SIG-M5 (cell line): ENCODE results near the gene CD28.

Experiments used
- DNase-seq: peaks from one replicate; lab custom pipeline; 2025; lab: John Stamatoyannopoulos, UW

The CD28 gene

DNA sequence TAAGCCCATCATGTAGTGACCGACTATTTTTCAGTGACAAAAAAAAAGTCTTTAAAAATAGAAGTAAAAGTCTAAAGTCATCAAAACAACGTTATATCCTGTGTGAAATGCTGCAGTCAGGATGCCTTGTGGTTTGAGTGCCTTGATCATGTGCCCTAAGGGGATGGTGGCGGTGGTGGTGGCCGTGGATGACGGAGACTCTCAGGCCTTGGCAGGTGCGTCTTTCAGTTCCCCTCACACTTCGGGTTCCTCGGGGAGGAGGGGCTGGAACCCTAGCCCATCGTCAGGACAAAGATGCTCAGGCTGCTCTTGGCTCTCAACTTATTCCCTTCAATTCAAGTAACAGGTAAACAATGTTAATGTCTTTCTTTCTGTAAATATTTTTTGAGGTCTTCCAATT is at the start of gene CD28:
TSS of gene CD28 (plus strand) at position 237 of the 400 bp plus-strand sequence. CDS start at position 295, 58 bp downstream.
- no peak for DNase-seq

DNA sequence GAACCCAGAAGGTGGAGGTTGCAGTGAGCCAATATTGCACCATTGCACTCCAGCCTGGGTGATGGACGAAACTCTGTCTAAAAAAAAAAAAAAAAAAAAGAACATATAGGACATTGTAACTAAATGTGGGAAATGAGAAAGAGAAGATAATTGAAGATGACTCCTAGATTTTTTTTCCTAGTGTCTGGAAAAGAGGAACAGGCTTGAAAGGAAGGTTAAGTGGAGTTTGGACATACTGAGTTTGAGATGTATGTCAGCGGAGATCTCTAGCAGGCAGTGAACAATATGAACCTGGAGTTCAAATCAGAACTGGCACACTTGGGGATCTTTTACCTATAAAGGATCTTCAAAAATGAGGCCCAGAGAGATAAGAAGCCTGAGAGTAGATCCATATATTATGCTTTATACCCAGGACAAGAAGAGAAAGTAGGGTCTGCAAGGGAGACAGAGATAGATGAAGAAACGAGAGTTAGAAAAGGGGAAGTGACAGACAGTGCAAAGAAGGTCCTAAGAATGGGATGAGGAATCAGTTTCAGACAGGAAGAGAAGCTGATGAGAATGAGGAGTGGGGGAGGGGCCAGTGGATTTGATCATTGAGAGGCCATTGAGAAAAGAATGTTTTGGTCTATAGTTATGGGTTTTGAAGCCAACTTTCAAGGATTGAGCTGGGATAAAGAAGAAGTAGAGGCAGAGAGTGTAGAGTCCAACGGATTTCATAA is 46.9 kb upstream of the CD28 start:
- DNase-seq = peak; percentile 92

DNA sequence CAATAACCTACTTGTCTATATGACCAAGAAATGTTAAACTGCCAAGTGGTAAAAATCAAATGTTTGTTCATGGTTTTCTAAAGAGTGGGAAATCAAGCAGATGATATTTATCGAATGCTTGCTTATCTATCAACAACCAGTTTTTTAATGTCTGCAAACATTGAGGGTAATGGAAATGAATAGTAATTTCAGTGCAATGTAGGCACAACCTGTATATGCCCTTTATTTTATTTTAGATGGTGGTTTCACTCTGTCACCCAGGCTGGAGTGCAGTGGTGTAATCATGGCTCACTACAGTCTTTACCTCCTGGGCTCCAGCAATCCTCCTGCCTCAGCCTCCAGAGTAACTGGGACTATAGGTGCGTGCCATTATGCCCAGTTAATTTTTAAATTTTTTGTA is 46.0 kb upstream of the CD28 start:
- DNase-seq = no peak

DNA sequence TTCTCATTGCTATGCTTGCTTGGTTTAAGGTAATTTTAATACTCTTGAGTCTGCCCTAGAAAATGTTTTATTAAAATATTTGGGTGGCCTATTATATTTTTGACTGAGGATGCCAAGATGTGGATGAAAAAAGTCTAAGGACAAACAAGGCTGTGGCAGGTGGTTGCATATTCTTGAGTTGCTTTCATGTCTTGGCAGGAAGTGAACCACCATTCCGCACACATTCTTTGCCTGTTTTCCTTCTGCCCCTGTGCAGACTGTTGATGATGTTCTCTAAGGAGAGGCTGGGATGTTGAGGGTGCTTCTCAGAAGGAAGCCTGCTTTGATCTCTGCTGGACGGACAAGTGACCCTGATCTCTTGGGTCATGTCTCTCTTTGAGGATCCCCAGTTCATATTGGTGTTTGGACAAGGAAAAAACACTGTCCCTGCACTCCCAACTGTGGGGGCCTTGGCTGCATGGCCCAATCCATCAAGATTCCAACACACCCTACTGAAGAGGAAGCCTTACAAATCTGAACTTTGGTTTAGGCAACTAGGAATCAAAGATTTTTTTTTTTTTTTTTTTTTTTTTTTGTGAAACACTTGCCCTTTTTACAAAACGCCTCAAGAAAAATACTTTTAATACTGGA is 45.0 kb upstream of the CD28 start:
- no peak for DNase-seq

DNA sequence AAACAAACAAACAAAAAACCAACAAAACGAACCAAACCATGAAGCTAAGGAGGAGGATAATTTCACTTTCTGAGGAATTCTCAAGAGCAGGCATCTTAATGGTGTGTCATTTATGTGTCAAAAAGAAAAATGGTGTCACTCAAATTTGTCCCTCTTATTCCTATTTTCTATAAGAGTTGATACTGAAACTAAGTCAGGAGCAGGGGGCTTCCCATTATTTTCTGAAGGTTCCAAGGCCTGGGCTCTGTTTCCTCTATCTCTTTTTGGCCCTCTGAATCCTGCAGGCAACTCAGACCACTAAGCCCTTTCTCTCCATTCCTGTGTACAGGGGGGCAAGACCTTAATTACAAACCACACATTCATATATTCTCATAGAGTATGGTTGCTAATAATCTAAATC is 44.0 kb upstream of the CD28 start:
- no peak for DNase-seq

DNA sequence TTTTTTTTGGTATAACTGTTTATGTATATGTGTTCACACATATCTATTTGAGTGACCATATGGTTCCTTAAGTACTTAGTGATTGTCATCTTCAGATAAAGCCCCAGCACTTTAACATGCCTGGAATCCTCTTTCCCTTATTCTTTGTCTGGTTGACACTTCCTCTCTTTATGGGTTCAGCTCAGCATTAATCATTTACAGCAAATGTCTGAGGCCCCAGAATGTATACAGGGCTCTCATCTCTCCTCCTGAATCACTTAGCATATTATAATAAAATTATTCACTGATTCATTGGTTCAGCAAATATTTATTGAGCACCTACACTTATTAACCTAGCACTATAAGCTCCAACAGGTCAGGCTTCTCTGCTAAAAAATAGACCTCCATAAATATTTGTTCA is 43.5 kb upstream of the CD28 start:
- DNase-seq = no peak

DNA sequence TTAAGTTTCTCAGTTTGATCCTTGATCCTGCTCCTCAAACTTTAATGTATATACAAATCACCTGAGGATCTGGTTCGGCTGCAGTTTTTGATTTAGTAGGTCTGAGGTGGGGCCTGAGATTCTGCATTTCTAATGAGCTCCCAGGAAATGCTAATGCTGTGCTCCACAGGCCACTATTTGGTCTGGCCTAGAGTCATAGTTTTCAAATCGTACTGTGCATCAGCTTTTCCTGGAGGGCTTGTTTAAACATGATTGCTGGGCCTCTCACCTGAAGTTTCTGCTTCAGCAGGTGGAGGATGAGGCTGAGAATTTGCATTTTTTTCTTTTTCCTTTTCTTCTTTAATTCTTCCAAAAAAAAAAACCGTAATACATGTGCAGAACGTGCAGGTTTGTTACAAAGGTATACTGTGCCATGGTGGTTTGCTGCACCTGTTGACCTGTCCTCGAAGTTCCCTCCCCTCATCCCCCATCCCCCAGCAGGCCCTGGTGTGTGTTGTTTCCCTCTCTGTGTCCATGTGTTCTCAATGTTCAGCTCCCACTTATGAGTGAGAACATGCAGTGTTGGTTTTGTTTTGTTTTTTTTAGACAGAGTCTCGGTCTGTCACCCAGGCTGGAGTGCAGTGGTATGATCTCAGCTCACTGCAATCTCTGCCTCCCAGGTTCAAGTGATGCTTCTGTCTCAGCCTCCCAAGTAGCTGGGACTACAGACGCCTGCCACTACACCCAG is 42.2 kb upstream of the CD28 start:
- DNase-seq = no peak

DNA sequence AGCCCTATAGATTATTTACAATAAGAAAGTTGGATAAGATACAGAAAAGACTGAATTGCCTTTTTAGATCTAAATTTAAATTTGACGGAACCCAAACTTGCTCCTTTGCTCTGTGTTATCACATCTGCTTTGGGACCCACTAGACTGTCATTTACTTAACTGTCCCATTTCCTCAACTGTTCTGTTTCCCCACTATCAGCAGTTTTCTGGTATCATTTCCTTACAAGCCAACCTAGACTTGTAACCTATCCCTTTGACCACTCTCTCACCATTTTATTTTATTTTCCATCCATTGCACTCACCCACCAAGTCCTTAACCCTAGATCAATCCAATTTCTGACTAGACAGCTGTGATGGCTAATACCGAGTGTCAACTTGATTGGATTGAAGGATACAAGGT is 38.6 kb upstream of the CD28 start:
- DNase-seq = no peak

DNA sequence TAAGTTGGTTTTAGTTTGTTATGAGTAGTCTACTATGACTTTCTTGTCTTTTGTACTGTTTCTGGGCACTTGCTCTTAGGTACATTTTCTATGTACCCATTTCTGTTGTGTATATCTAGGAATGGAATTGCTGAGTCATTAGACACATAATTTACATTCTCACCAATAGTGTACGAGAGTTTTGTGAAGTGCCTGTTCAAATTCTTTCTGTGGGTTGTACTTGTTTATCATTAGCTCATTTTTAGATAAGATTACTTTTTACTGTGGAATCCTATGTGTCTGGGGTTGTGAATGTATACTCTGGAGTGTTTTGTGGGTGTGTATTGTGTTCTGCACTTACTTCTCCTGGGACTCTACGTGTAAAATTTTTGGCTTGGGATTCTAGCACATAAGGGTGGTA is 36.6 kb upstream of the CD28 start:
- no peak for DNase-seq

DNA sequence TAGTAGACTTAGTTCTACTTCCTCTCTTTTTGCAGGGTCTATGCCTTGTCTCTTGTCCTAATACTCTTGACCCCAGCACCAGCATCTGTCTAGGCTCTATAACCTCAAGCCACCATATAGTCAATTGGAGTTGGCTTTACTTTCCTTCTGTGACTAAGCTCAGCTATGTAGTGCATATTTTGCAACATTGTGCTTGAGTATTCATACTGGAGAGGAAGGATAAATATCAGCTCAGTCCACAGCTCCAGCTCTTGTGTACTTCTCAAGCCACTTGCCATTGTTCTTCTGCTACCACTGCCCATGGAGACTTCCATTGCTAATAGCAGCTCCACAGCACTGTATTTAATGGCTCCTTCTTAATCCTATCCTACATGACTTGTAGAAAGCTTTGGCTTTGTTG is 35.5 kb upstream of the CD28 start:
- no peak for DNase-seq

DNA sequence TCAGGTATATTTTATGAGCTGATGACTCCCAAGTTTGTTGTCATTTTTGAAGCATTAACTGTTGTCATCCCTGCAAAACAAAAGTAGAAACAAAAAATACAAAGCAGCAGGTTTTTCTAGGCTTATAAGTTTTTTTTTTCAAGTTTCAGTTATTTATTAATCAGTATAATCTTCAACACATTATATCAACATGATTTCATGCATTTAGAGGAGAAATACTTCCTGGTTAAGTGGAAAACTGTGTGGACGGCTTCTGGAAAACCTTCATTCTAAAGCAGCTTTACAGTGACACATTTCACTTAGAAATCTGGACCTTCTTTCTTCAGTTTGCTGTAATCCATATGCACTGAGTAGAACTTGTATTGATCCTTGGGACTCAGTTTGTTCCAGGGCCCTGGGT is 34.6 kb upstream of the CD28 start:
- no peak for DNase-seq

DNA sequence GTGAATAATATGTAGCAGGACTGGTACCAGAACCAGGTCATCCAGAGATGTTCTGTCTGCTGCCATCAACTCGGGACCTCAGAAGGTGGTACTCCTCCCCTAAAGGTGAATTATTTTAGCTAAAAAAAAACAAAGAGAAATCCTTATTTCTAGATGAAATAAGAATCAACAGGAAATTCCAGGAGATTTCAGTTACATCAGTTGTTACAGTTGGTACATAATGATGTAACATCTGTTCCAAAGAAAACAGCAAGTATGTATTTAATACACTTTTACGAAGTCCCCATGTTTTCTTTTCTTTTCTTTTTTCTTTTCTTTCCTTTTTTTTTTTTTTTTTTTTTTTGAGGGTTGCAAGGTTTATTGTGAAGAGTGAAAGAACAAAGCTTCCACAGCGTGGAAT is 33.6 kb upstream of the CD28 start:
- DNase-seq = no peak

DNA sequence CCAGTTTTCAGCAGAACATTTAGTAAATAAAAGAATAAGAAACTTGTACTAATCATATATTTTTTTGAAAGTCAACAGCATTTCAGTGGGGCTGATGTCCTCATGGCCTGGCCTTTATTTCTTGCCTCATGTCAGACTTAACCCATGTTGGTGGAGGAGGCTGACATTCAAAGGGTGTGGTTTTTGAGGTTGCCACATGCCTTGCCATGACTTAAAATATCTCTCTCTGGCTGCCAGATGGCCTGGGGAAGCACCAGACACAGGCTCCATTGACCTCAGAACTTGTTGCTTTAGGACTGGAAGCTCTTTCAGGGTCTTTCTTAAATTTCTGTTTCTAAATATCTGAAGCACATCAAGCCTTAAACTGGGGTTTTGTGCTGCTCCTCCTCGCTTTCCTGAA is 32.5 kb upstream of the CD28 start:
- peak; percentile 67 for DNase-seq

DNA sequence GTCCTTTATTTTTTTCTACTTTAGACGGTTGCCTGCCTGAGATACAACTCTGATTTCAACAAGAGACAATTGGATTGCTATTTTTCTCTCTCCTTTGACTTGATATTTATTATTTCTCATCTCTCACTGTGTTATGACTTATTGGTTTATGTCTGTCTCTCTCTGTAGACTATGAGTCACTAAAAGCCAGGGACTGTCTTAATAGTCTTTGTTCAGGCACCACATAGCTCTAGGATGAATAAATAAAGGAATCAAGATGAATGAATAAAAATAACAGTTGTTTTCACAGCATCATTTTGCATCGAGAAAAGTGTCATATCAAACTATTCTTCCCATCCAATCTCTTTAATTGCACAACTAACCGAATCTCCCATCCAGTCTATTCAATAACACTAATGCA is 31.4 kb upstream of the CD28 start:
- DNase-seq = no peak

DNA sequence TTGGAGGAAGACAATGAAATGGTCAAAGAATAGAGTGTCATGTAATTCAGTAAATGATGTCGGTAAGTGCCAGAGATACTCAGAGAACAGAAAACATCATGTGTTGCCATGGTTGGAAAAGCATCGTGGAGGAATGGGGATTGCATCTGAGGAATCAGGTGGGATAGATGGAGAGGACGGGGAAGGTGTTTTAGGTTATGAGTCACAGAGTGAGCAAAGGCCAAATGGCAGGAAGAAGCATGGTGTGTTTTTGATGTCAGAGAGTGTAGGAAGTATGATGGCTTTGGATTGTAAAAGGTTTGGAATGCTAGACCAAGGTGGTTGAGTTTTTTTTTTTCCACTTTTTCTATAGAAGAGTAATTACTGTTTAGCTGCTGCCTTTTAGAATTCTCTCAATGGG is 27.5 kb upstream of the CD28 start:
- DNase-seq = no peak

DNA sequence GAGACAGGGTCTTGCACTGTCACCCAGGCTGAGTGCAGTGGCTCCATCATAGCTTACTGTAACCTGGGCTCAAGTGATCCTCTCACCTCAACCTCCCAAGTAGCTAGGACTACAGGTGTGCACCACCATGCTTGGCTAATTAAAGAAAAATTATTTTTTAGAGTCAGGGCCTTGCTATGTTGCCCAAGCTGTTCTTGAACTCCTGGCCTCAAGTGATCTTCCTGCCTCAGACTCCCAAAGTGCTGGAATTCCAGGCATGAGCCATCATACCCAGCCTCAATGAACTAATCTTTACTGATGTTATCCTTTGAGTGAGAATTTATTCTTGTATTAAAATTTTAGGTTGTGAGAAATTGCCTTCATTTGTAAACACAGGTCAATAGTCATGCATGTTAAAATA is 27.0 kb upstream of the CD28 start:
- no peak for DNase-seq

DNA sequence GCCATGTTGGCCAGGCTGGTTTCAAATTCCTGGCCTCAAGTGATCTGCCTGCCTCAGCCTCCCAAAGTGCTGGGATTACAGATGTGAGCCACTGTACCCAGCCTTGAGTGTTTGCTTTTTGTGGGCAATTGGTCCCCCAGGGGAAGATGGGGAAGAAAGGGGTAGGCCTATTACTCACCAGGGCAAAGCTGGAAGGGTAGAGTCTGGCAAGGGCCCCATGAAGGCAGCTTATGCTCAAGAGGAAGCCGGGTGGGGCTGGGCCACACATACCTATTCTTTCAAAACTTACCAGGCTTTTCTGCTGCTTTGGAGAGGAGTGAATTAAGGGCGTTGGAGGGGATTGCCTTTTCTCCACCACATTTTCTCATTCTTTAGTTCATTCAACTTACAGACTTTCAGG is 24.5 kb upstream of the CD28 start:
- DNase-seq = no peak

DNA sequence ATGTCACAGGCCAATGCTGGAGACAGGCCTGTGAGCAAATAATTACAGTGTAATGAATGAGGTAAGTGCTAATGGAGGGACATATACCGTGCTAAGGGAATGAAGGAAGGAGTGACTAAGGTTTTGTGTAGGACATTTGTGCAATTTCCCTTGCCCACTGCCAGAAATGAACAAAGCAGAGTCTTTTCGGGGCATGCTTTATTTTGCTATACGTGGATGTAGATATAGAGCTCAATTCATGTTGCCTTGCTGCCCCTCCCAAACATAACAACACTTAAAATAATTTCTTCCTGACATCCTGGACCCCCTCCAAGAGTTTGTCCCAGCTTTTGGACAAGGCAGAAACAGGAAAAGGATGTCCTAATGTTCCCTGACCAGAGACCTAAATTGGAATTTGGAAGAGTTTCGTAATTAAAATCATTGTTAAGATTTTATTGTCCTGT is 23.7 kb upstream of the CD28 start:
- no peak for DNase-seq

DNA sequence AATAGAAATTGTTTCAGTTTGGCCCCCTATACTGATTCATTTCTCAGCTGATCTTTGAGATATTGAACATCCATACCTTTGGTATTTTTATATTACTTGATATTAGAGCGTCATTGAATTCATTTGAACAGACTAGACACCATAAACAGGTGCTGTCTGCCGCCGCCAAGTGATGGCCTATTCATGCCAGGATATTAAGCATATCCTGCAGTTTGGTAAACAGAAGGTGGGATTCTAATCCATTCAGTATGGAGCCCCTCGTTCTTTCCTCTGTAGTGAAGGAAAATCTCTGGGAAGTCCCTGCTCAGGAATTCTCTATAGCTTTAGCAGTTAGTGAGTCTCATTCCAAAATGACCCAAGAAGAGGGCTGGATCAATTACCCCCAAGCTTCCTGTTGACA is 23.0 kb upstream of the CD28 start:
- no peak for DNase-seq

DNA sequence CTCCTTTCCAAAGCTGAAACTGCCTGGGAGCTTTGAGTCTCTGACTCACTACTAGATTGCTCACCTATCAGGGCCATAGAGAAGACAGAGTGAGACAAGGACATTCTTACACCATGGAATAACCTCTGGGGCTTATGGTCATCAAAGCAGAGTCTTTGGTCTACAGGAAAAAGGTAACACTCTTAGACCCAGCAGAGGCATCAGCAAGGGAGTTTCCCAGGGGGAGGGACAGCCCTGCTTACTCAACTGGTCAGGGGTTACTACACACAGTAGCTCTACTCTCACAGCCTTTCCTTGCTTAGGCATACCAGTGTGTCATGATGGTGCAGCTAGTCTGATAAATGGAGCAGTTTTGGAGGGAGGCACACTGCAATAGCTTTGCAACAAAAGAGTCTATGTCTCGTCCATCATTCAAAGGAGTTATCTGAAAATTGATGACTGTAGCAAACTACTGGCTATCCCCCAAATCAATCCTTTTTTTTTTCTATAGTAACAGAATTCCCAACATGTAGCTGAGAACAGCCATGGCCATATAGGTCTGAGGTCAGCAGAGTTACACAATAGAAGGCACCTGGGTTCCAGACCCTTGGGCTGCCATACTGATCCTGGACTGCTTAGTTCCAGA is 22.4 kb upstream of the CD28 start:
- no peak for DNase-seq

DNA sequence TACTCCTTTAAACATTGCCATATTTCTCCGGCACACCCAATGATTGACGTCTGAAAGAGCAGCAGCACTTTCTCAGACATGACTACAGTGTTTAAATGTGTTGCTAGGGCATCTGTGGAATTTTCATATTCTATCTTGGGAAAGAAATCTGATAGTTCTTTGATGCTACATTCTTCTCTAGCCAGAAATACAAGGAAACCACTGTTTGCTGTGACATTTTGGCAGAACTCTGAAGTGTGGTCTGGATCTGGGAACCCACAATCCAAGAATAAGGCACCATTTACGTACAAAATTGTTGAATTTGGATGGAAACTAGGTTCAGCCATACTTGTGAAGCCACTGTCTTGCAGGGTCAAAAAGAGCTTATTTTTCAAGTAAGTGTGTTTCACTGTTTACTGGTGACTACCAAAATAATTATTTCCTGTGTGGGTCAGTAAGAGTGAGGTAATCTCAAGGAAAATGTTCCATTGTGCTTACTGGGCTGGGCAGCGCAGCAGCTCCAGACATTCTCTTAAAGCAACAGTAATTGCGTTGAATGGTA is 21.3 kb upstream of the CD28 start:
- DNase-seq = no peak

DNA sequence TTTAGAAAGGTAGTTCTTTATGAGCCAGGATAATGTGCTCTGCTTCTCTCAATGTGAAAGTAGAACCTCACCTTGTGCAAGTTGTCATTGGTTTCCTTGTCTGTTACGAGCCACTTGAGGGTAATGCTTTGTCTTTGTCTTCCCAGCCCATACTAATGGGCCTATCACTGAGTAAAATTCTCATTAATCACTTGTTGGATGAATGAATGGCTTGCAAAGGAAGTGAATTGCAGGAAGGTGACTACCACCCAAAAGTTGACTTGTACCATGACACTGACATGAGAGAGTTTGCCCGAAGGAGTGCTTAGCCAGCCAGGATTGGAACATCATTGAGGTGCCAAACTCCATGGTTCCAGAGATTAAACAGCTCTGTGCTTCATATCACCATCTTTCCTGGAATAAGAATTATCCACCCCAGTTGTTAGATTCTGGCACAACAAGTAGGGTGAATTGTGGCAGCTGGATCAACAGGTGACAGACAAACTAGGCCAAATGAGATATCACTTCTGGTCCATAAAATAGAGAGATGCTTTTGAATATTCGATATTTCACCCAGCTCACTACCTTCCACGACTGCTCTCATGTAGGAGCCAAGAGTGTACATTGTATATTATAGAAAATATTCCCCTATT is 20.5 kb upstream of the CD28 start:
- no peak for DNase-seq
